GM18508 (cell line): ENCODE results near the gene FAM200B.
"Not testable (repeated sequence)": the region's sequence is repeated elsewhere in the genome, so short reads cannot be mapped to it uniquely, and the experiment has no call there.

Experiments used
- ATAC-seq: cut with Tn5 transposase; IDR thresholded peaks from one replicate; pipeline ENCODE4 v1.9.1; 2021; ENCODE audit warnings: moderate number of reproducible peaks; ENCODE audit not compliant: insufficient read depth, unreplicated experiment

The FAM200B gene

DNA sequence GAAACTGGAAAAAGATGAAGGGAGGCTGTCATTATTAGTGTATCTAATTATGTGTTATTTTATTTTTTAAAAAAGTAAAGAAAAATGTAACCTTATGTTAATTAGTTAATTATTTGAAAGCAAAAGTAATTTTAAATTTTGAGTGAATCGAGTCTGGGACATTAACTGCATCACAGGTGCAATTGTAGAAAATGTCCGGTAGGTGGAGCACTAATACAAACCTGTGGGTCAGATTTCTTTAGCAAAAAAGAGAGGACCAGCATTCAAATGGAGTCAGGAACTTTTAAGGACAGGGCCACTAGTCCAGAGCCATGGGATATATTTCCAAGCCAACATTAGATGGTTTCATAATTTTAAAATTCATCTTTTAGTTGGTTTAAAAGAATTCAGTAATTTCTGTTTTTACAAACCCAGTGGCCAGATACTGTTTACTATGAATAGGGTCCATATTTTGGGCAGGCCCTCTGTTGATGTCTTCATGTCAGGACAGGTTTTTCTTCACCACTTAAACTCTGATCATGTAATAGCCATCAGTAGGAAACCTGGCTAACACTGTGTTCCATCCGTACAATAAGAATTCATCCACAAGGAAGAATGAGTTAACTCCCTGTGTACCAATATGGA lies 48.4 kb downstream of the FAM200B start:
- peak; percentile 56 for ATAC-seq

- ATAC-seq = not testable (repeated sequence)
Measured at GRCh38 chr4:15733061-15733460, 51.4 kb downstream of the FAM200B start.

- ATAC-seq = no peak
Measured at GRCh38 chr4:15735536-15735935, 53.9 kb downstream of the FAM200B start.

- ATAC-seq = no peak
Measured at GRCh38 chr4:15736514-15737050, 55.0 kb downstream of the FAM200B start.

- ATAC-seq = no peak
Measured at GRCh38 chr4:15737255-15737654, 55.6 kb downstream of the FAM200B start.

GRCh38 chr4:15738877-15739276 lies 57.2 kb downstream of the FAM200B start:
- no peak for ATAC-seq
